K562 (cell line): ENCODE data around the gene SEMA5A. TPM values are rescaled to one million over a fixed set of nuclear protein-coding genes. Genes with fewer than 3 reads are reported as not detected.

ENCODE experiments used
- ATAC-seq: fragments of 200-7000 bp; cut with Tn5 transposase; 3 replicates; pipeline ENCODE4 v1.9.1; 2020; ENCODE audit warnings: moderate library complexity
- BruUV-seq: library from RNA; stranded (reverse); fragments of 400-500 nt; replicated peaks from 2 replicates; lab custom pipeline; 2021; lab: Mats Ljungman, UMichigan
- CTCF ChIA-PET: fragments of 300-600 bp; formaldehyde crosslinking; extraction: SDS; loops from one replicate; lab custom pipeline; 2021; ENCODE audit warnings: low intra/inter-chr PET ratio; lab: Yijun Ruan, JAX
- POLR2A ChIA-PET: fragments of 300-600, 350-650 bp; sonication (Branson Sonifier 250); formaldehyde crosslinking; extraction: SDS; loops from one replicate; lab custom pipeline; 2021; ENCODE audit warnings: antibody characterized with exemption, inconsistent platforms; lab: Yijun Ruan, JAX
- DNase-seq, 4 experiments: peaks; one replicate each; pipeline versions ENCODE4 v3.0.0 to v3.0.0-alpha.2; 2011 to 2018; ENCODE audit warnings: low spot score in 3 of 4, mixed read lengths in 3 of 4; ENCODE audit errors: extremely low read depth in 1 of 4
- FAIRE-seq: peaks from 2 replicates; lab custom pipeline; 2011; peaks lifted over from hg19 to GRCh38; lab: Jason Lieb, UNC
- H2AFZ ChIP-seq: 2 replicates; pipeline ENCODE4 v1.6.0; 2011; ENCODE audit warnings: low read depth, low read length, control low read depth, inconsistent platforms
- H3K27ac ChIP-seq: fragments of 200-600 bp; 3 replicates; pipeline ENCODE4 v1.8.0; 2011; ENCODE audit warnings: low read depth, mild to moderate bottlenecking, control low read depth, inconsistent platforms, low read length, moderate library complexity, mixed read lengths; ENCODE audit errors: extremely low read depth
- H3K27me3 ChIP-seq, 2 experiments: fragments of 300-600 bp in 1 of 2; 2 replicates in 1 of 2; 3 replicates in 1 of 2; pipeline versions ENCODE4 v1.6.0 to v1.8.0; 2011; ENCODE audit warnings: inconsistent platforms in 2 of 2, low read length in 2 of 2, mild to moderate bottlenecking in 1 of 2, mixed read lengths in 1 of 2, moderate library complexity in 1 of 2; ENCODE audit not compliant: control insufficient read depth in 2 of 2, insufficient read depth in 2 of 2
- H3K36me3 ChIP-seq: fragments of 300-600 bp; 3 replicates; pipeline ENCODE4 v1.8.0; 2011; ENCODE audit warnings: mild to moderate bottlenecking, low read length, inconsistent platforms; ENCODE audit not compliant: control insufficient read depth, insufficient read depth
- H3K4me1 ChIP-seq, 2 experiments: fragments of 200-600 bp in 1 of 2; replicated peaks in 1 of 2; 2 replicates in 1 of 2; 3 replicates in 1 of 2; pipeline versions ENCODE4 v1.5.1 to v1.8.0; 2011; ENCODE audit warnings: inconsistent platforms in 2 of 2, low read length in 2 of 2, mild to moderate bottlenecking in 1 of 2, mixed read lengths in 1 of 2, moderate library complexity in 1 of 2; ENCODE audit not compliant: control insufficient read depth in 2 of 2, insufficient read depth in 2 of 2
- H3K4me2 ChIP-seq: 2 replicates; pipeline ENCODE4 v1.6.1; 2011; ENCODE audit warnings: low read length, control low read depth, inconsistent platforms, mixed read lengths; ENCODE audit not compliant: insufficient read depth
- H3K4me3 ChIP-seq: fragments of 200-600 bp; sonication (generic), shearing (Covaris generic); 2 replicates; pipeline ENCODE4 v1.5.1; 2016; ENCODE audit warnings: control low read depth, inconsistent platforms
- H3K79me2 ChIP-seq: fragments of 200-600 bp; 3 replicates; pipeline ENCODE4 v1.8.0; 2011; ENCODE audit warnings: low read length, inconsistent platforms; ENCODE audit not compliant: control insufficient read depth, insufficient read depth
- H3K9ac ChIP-seq, 2 experiments: 2 replicates each; pipeline versions ENCODE4 v1.6.0 to v1.6.1; 2011; ENCODE audit warnings: low read depth in 2 of 2, low read length in 2 of 2, control low read depth in 1 of 2, inconsistent platforms in 1 of 2, mild to moderate bottlenecking in 1 of 2, mixed read lengths in 1 of 2; ENCODE audit not compliant: insufficient read depth in 1 of 2
- H3K9me1 ChIP-seq: one replicate; pipeline ENCODE4 v1.6.0; 2011; ENCODE audit warnings: inconsistent platforms, mild to moderate bottlenecking, low read length, moderate library complexity; ENCODE audit not compliant: control insufficient read depth, insufficient read depth
- H3K9me3 ChIP-seq: replicated peaks from 2 replicates; pipeline ENCODE4 v1.5.1; 2011; ENCODE audit warnings: low read depth, low read length, inconsistent platforms; ENCODE audit not compliant: control insufficient read depth, insufficient read depth
- H4K20me1 ChIP-seq: replicated peaks from 2 replicates; pipeline ENCODE4 v1.6.1; 2011; ENCODE audit warnings: low read length, inconsistent platforms, mixed read lengths; ENCODE audit not compliant: control insufficient read depth, insufficient read depth
- ARID2 ChIP-seq: fragments of 450-650 bp; IDR thresholded peaks from 2 replicates; pipeline ENCODE4 v1.6.1; 2017; ENCODE audit warnings: antibody characterized with exemption, mild to moderate bottlenecking
- ELF2 ChIP-seq: fragments of 250-450 bp; sonication (Bioruptor Pico); IDR thresholded peaks from 2 replicates; pipeline ENCODE4 v1.5.0; 2021; ENCODE audit warnings: mild to moderate bottlenecking
- HCFC1 ChIP-seq: IDR thresholded peaks from 2 replicates; pipeline ENCODE4 v1.6.1; 2012; ENCODE audit warnings: low read depth, low read length, improper control_type of control experiment
- KDM2B ChIP-seq: fragments of 250-450 bp; sonication (Bioruptor Pico); IDR thresholded peaks from 2 replicates; pipeline ENCODE4 v1.8.0; 2021; ENCODE audit warnings: mild to moderate bottlenecking, moderate library complexity
- KLF6 ChIP-seq: fragments of 250-450 bp; sonication (Bioruptor Pico); IDR thresholded peaks from 2 replicates; pipeline ENCODE4 v1.4.0; 2020; ENCODE audit warnings: mild to moderate bottlenecking, moderate library complexity, borderline replicate concordance
- MAFK ChIP-seq: IDR thresholded peaks from 2 replicates; pipeline ENCODE4 v1.6.1; 2011; ENCODE audit warnings: low read length, improper control_type of control experiment
- PHF8 ChIP-seq: fragments of 200-600 bp; sonication (generic); IDR thresholded peaks from 2 replicates; pipeline ENCODE4 v1.6.1; 2012; ENCODE audit warnings: mixed run types, mild to moderate bottlenecking, inconsistent platforms, low read length, moderate library complexity, borderline replicate concordance
- ZNF668 ChIP-seq: fragments of 250-450 bp; sonication (Bioruptor Pico); IDR thresholded peaks from 2 replicates; pipeline ENCODE4 v1.8.0; 2022; ENCODE audit warnings: mild to moderate bottlenecking, inconsistent platforms
- WGBS: fragments of 100-300 bp; shearing (Covaris generic); methylation state at CpG from one replicate; pipeline ENCODE4 v1.1.6; 2016; ENCODE audit warnings: low coverage, mixed read lengths; ENCODE audit not compliant: insufficient coverage; ENCODE audit errors: missing lambda C conversion rate; 5-methylcytosine and 5-hydroxymethylcytosine counted together
- in situ Hi-C: fragments of 300-500 bp; cut with MboI; formaldehyde crosslinking; loops from 4 replicates; pipeline ENCODE4 v1.15.0; 2018; ENCODE audit warnings: inconsistent platforms, mixed read lengths
- intact Hi-C: fragments of 100-400 bp; cut with micrococcal nuclease; formaldehyde crosslinking; loops from 2 replicates; pipeline ENCODE4 v1.14.2; 2022
- polyA plus RNA-seq, 8 experiments: library from polyadenylated mRNA; depleted of rRNA in 4 of 8; stranded (reverse) in 5 of 8; unstranded in 3 of 8; fragments of >200 nt; fragmentation: Nextera tagmentation in 2 of 8; fragmentation: Illumina TruSeq in 1 of 8; extraction: Ambion mirVana in 2 of 8; extraction: Trizol in 1 of 8; gene quantifications; 2 replicates each; pipeline versions ENCODE4 v1.2.1 to v1.2.3, GENCODE V29; 2011 to 2014; ENCODE audit warnings: inconsistent platforms in 1 of 8, missing spikeins in 1 of 8
- total RNA-seq, 7 experiments: library from RNA; depleted of rRNA in 6 of 7; stranded (reverse); fragments of >200 nt in 6 of 7; fragmentation: Illumina TruSeq in 2 of 7; extraction: Trizol in 2 of 7; gene quantifications; 2 replicates each; pipeline versions ENCODE4 v1.2.1 to v1.2.3, GENCODE V29; 2011 to 2021; ENCODE audit warnings: low replicate concordance in 1 of 7
- TF ChIP-seq, protein P1 (sequence below): fragments of 250-450 bp; sonication (Bioruptor Pico); IDR thresholded peaks from 2 replicates; pipeline ENCODE4 v1.8.0; 2021; ENCODE audit warnings: borderline replicate concordance, mild to moderate bottlenecking, moderate library complexity; ENCODE audit not compliant: poor library complexity, severe bottlenecking
- TF ChIP-seq, protein P2 (sequence below), 2 experiments: fragments of 200-800 bp in 1 of 2; sonication (Bioruptor generic) in 1 of 2; sonication (generic) in 1 of 2; formaldehyde crosslinking in 1 of 2; IDR thresholded peaks in 1 of 2; conservative IDR thresholded peaks in 1 of 2; 2 replicates each; pipeline versions ENCODE4 v1.5.0 to v1.6.1; 2016 to 2020; ENCODE audit warnings: missing compliant biosample characterization in 1 of 2, missing genetic modification characterization in 1 of 2, missing genetic modification reagents in 1 of 2

The SEMA5A gene
- total and polyA plus RNA-seq, 9 of the 15 experiments (the other 6 are each of a cell fraction or from before 2014, with no cell fraction given), result 0.02 TPM; not detected in 8

DNA sequence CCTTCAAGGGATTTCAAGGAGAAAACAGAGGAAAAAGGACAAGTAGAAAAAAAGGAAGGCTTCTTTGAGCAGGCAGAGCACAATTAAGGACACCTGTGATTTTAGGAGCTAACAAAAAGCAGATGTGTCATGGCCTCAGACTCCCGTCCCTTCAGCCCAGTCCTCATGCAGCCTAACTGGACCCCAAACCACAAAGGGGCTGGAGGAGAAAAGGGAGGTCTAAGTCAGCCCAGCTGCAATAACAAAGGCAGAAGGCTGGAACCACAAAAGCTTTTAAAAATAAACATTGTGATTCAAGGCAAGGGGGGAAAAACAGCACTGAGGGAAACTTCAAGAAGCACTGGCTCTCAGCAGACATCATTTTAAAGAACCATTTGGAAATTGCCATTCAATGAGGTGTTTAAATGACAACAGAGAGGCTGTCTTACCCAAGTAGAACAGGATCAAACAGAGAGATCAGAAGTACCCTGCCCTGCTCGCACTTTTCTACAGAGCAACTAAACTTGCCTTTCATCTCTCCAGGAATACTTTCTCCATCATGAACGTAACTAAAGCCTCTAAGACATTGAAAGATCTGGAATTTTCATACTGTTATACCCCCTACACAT, 89.3 kb downstream of the SEMA5A start:
- ATAC-seq (no peak), FAIRE-seq (no peak)
- in situ Hi-C loops, result no loop called here

More for the DNA sequence above, 89.3 kb downstream of the SEMA5A start:
- Histone ChIP-seq H4K20me1 (no peaks in the 10 kb centered on the region), H3K9me3 (no peaks in the 10 kb centered on the region), H3K9ac (no peak overlapping the region), H3K4me2 (no peak overlapping the region), H3K36me3 (no peaks in the 10 kb centered on the region), H3K4me1 (no peaks in the 10 kb centered on the region), H2AFZ (no peak overlapping the region), H3K79me2 (no peaks in the 10 kb centered on the region), H3K27ac (no peak overlapping the region), H3K4me3 (no peak overlapping the region), H3K27me3 (no peaks in the 10 kb centered on the region), H3K9me1 (no peaks in the 10 kb centered on the region)
- 0% methylated on average over 3 of the region's 3 CpGs for WGBS
- ChIA-PET CTCF (no interaction called here), POLR2A (interaction anchor here (0.6 kb wide), 1 partner anchor 44 kb away, joined by 3 read pairs; no protein-coding TSS in a partner anchor)
- no TSS peak for BruUV-seq
- DNase-seq, result no peak
- intact Hi-C loops, result no loop called here
- no peak for TF ChIP-seq ELF2
- TF ChIP-seq PHF8, result no peak
- TF ChIP-seq, protein P1, sequence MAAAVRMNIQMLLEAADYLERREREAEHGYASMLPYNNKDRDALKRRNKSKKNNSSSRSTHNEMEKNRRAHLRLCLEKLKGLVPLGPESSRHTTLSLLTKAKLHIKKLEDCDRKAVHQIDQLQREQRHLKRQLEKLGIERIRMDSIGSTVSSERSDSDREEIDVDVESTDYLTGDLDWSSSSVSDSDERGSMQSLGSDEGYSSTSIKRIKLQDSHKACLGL (CRISPR knock-in tag), result no peak
- TF ChIP-seq ZNF668 (CRISPR knock-in tag), result no peak
- TF ChIP-seq ARID2, result no peak
- no peak for TF ChIP-seq KLF6
- no peak for TF ChIP-seq KDM2B (CRISPR knock-in tag)
- TF ChIP-seq, protein P2, sequence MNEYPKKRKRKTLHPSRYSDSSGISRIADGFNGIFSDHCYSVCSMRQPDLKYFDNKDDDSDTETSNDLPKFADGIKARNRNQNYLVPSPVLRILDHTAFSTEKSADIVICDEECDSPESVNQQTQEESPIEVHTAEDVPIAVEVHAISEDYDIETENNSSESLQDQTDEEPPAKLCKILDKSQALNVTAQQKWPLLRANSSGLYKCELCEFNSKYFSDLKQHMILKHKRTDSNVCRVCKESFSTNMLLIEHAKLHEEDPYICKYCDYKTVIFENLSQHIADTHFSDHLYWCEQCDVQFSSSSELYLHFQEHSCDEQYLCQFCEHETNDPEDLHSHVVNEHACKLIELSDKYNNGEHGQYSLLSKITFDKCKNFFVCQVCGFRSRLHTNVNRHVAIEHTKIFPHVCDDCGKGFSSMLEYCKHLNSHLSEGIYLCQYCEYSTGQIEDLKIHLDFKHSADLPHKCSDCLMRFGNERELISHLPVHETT (CRISPR knock-in tag; conservative IDR thresholded peaks at IDR 0.05 in 1 of 2, IDR thresholded peaks at IDR 0.05 in 1 of 2), result no peak
- TF ChIP-seq HCFC1, result no peak
- no peak for TF ChIP-seq MAFK
